Esophagus squamous epithelium (tissue), 5 donors: ENCODE measurements around the gene NEMP2. TPM values are rescaled to one million over a fixed set of nuclear protein-coding genes. Genes with fewer than 3 reads are reported as not detected.

Experiments
- DNase-seq: peaks from one replicate; lab custom pipeline; 2025; lab: John Stamatoyannopoulos, UW
- H3K27ac ChIP-seq, 4 donors: fragments of 200-600 bp; sonication (generic); one replicate each; pipeline ENCODE4 v1.5.1; 2016 to 2019; ENCODE audit warnings: mild to moderate bottlenecking in 1 of 4
- H3K27me3 ChIP-seq, 4 donors: fragments of 200-600 bp; sonication (generic); 1 replicate in 3 of 4; 2 replicates in 1 of 4; pipeline versions ENCODE4 v1.5.1 to v1.6.0; 2017 to 2021; ENCODE audit warnings: antibody characterized with exemption in 1 of 4
- H3K36me3 ChIP-seq, 3 donors: fragments of 200-600 bp; sonication (generic); one replicate each; pipeline ENCODE4 v1.5.1; 2016 to 2019
- H3K4me1 ChIP-seq, 3 donors: fragments of 200-600 bp; sonication (generic); one replicate each; pipeline ENCODE4 v1.5.1; 2017 to 2019
- H3K4me3 ChIP-seq, 4 donors: fragments of 200-600 bp; sonication (generic); 1 replicate in 3 of 4; 2 replicates in 1 of 4; pipeline ENCODE4 v1.5.1; 2016 to 2019; ENCODE audit warnings: mild to moderate bottlenecking in 2 of 4, moderate library complexity in 1 of 4
- H3K9me3 ChIP-seq, 3 donors: fragments of 200-600 bp; sonication (generic); one replicate each; pipeline ENCODE4 v1.5.1; 2016 to 2019
- CTCF ChIP-seq, 6 experiments: fragments of 450-650 bp in 4 of 6; fragments of 200-600 bp in 2 of 6; sonication (generic) in 2 of 6; IDR thresholded peaks; one replicate each; pipeline ENCODE4 v1.5.1; 2016 to 2019; ENCODE audit warnings: antibody characterized with exemption in 6 of 6, mild to moderate bottlenecking in 4 of 6, moderate library complexity in 4 of 6
- POLR2A ChIP-seq, 4 donors: fragments of 450-650 bp; IDR thresholded peaks; one replicate each; pipeline ENCODE4 v1.6.1; 2017; ENCODE audit warnings: antibody characterized with exemption in 4 of 4, mild to moderate bottlenecking in 4 of 4, moderate library complexity in 3 of 4
- WGBS, 2 donors: methylation state at CpG; one replicate each; pipeline ENCODE4 v1.1.5; 2018; 5-methylcytosine and 5-hydroxymethylcytosine counted together
- intact Hi-C: fragments of 100-400 bp; cut with DNase I; formaldehyde crosslinking; loops from one replicate; pipeline ENCODE4 v1.15.0; 2022
- total RNA-seq, 4 donors: library from RNA; depleted of rRNA; stranded (reverse); fragments of >200 nt; gene quantifications; one replicate each; pipeline ENCODE4 v1.1.0, GENCODE V29; 2016
- donor health status: DM: yes; HTN: yes; CAD: no.

Gene NEMP2
- total RNA-seq, 4 donors from 2014 or later = 1.0 to 2.7 (median 2.0) TPM

DNA sequence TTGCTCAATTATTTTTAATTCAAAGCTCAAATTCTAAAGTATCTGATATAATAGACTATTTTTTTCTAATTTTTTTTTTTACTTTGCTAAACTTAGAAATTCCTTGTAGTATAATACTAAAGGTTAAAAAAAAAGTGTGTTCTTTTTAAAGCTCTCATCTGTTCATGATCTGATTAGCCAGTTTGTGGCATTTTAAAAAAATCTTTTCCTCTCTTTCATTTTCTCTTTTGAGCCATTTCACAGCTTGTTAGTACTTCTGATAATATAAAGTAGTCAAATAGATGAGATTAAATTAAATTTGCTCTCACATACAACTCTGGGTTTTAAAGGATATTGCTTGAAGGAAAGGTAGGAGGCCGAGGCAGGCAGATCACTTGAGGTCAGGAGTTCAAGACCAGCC, 40.7 kb upstream of the NEMP2 start:
- Histone ChIP-seq H3K36me3 (no peaks in the 10 kb centered on the region), H3K4me1 (peaks cover 3 to 92% (median 27%) of the 10 kb centered on the region in 3 donors), H3K27me3 (no peaks in the 10 kb centered on the region), H3K9me3 (no peaks in the 10 kb centered on the region), H3K27ac (peak overlapping the region in 2 of 4 donors; percentile 72 to 76), H3K4me3 (no peak overlapping the region)
- TF ChIP-seq POLR2A (IDR thresholded peaks at IDR 0.05) = no peak
- no peak for TF ChIP-seq CTCF (IDR thresholded peaks at IDR 0.05)
- 67 to 90% methylated on average over 1 of the region's 1 CpG for WGBS, 2 donors
- no peak for DNase-seq
- intact Hi-C loops = no loop called here

DNA sequence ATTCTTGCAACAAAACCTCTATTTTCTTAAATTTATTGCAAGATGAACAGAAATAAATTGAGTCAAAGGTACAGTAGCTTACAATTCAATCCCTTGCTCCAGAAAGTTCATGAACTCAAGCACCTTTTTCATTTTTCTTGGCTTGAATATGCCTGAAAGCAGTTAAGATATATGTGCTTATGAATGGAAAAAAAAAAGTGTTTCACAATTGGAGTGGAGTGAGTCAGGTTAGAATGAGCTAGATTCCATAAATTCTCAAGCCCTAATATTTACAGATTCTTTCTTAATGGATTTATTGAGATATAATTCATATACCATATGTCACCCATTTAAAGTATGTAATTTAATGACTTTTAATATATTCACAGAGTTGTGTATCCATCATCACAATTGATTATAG, 39.6 kb upstream of the NEMP2 start:
- H3K9me3 ChIP-seq = no peaks in the 10 kb centered on the region
- H3K4me1 ChIP-seq = peaks cover 3 to 83% (median 25%) of the 10 kb centered on the region in 3 donors
- DNase-seq = no peak
- H3K27ac ChIP-seq = no peak overlapping the region
- no peaks in the 10 kb centered on the region for H3K36me3 ChIP-seq
- no peak overlapping the region for H3K4me3 ChIP-seq
- TF ChIP-seq CTCF (IDR thresholded peaks at IDR 0.05) (no peak), POLR2A (IDR thresholded peaks at IDR 0.05) (no peak)
- H3K27me3 ChIP-seq = no peaks in the 10 kb centered on the region
- intact Hi-C loops = no loop called here

GRCh38 chr2:190572246-190572645, 37.7 kb upstream of the NEMP2 start:
- intact Hi-C loops = no loop called here
- H3K27ac ChIP-seq = peak overlapping the region in 2 of 4 donors; percentile 20 to 40
- TF ChIP-seq CTCF (IDR thresholded peaks at IDR 0.05) (no peak), POLR2A (IDR thresholded peaks at IDR 0.05) (no peak)
- H3K36me3 ChIP-seq = no peaks in the 10 kb centered on the region
- peaks cover 3 to 64% (median 9%) of the 10 kb centered on the region in 3 donors for H3K4me1 ChIP-seq
- H3K9me3 ChIP-seq = peaks cover 0 to 12% (median 8%) of the 10 kb centered on the region in 3 donors
- no peak overlapping the region for H3K4me3 ChIP-seq
- DNase-seq = no peak
- no peaks in the 10 kb centered on the region for H3K27me3 ChIP-seq

DNA sequence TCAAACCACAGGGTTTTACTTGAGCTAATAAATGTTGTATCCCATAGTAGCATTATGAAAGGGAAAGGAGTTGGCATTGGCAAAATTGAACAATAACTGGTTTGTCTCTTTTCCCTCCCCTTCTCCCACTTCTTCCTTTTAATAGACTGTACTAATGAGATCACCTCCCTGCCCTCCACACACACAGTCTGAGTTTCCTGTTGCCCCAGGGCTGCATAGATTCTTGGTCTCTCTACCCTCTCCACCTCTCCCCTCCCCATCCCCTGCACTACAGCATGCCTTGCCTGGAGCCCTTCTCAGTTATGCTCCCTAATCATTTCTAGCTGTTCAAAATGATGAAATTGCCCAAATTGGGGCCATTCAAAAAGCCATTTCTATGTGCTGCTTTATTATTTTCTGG, 37.2 kb upstream of the NEMP2 start:
- TF ChIP-seq POLR2A (IDR thresholded peaks at IDR 0.05) (no peak), CTCF (IDR thresholded peaks at IDR 0.05) (no peak)
- DNase-seq = no peak
- no peaks in the 10 kb centered on the region for H3K27me3 ChIP-seq
- H3K9me3 ChIP-seq = peaks cover 0 to 15% (median 10%) of the 10 kb centered on the region in 3 donors
- H3K36me3 ChIP-seq = no peaks in the 10 kb centered on the region
- intact Hi-C loops = no loop called here
- peak overlapping the region in 2 of 4 donors; percentile 20 to 40 for H3K27ac ChIP-seq
- no peak overlapping the region for H3K4me3 ChIP-seq
- peaks cover 0 to 58% (median 5%) of the 10 kb centered on the region in 3 donors for H3K4me1 ChIP-seq

GRCh38 chr2:190570871-190571270, 36.3 kb upstream of the NEMP2 start:
- Histone ChIP-seq H3K4me1 (peaks cover 0 to 50% (median 5%) of the 10 kb centered on the region in 3 donors), H3K27me3 (no peaks in the 10 kb centered on the region), H3K9me3 (peaks cover 0 to 15% (median 10%) of the 10 kb centered on the region in 3 donors), H3K36me3 (no peaks in the 10 kb centered on the region), H3K4me3 (no peak overlapping the region), H3K27ac (no peak overlapping the region)
- intact Hi-C loops = no loop called here
- no peak for DNase-seq
- 21 to 40% methylated on average over 1 of the region's 1 CpG for WGBS, 2 donors
- TF ChIP-seq CTCF (IDR thresholded peaks at IDR 0.05) = no peak
- TF ChIP-seq POLR2A (IDR thresholded peaks at IDR 0.05) = no peak
